Suppressor macrophage (primary cell): ENCODE results near the gene PIK3C2G.

Source experiments
- DNase-seq, 4 experiments: peaks; one replicate each; pipeline ENCODE4 v3.0.0-alpha.2; 2020 to 2022

The PIK3C2G gene

GRCh38 chr12:18275981-18276380 lies 14.7 kb downstream of the PIK3C2G start:
- no peak for DNase-seq

GRCh38 chr12:18277196-18277595 lies 15.9 kb downstream of the PIK3C2G start:
- no peak for DNase-seq

- DNase-seq, result no peak
Observed at GRCh38 chr12:18280728-18281127, 19.4 kb downstream of the PIK3C2G start.

GRCh38 chr12:18281941-18282340 lies 20.6 kb downstream of the PIK3C2G start:
- DNase-seq, result no peak

- no peak for DNase-seq
Observed at GRCh38 chr12:18283831-18284230, 22.5 kb downstream of the PIK3C2G start.

DNA sequence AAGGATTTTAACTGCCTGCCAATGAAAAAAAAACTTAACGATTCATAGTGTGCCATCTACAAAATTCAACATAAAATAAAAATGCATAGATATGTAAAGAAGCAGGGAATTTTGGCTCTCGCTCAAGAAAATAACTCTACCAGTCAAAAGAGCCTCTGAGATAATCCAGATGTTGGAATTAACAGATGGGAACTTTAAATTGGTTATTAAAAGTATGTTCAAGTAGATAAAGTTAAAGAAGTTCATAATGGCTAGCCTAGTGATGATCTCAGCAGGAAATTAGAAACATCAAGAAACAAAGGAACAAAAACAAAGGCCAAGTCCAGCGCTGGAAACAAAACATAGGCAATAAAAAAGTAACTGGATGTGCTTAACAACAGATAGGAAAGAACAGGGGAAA lies 23.1 kb downstream of the PIK3C2G start:
- DNase-seq, result no peak

GRCh38 chr12:18285161-18285560 lies 23.8 kb downstream of the PIK3C2G start:
- DNase-seq, result no peak

GRCh38 chr12:18290386-18290785 lies 29.1 kb downstream of the PIK3C2G start:
- DNase-seq, result no peak

DNA sequence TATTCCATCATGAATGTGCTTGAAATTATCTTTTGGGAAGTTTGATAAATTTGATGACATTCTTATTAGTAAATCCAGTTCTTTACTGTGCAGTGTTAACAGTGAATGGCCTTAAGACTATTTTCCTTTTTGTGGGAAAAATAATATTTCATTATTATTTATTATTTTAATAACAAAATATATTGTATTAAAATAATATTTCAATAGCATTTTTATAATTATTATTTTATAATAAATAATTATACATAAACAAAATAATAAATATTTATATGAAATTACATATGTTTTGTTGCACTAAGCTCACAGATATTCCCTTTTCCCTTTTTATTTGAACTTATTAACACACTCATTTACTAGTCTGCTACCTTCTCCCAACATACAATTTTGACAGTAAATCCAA lies 33.6 kb downstream of the PIK3C2G start:
- no peak for DNase-seq

GRCh38 chr12:18296201-18296908 lies 35.0 kb downstream of the PIK3C2G start:
- DNase-seq, result no peak

DNA sequence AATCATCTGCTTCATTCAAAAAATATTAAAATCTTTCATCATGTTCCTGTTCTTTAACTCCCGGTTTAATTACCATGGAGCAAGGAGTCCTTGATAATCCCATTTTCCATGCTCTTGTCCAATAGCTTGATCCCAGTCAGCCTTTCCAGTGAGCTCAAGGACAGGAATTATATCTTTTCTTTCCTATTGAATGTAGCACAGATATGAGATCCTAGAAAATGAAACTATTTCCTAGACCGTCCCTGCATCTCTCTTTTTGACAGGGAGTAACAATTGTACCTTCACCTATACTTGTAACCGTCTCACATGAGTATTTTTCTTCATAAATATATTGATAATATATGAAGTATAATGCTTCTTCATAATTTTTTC lies 35.6 kb downstream of the PIK3C2G start:
- no peak for DNase-seq

- no peak for DNase-seq
Observed at GRCh38 chr12:18297902-18298301, 36.6 kb downstream of the PIK3C2G start.

GRCh38 chr12:18302809-18303430 lies 41.6 kb downstream of the PIK3C2G start:
- DNase-seq, result no peak

DNA sequence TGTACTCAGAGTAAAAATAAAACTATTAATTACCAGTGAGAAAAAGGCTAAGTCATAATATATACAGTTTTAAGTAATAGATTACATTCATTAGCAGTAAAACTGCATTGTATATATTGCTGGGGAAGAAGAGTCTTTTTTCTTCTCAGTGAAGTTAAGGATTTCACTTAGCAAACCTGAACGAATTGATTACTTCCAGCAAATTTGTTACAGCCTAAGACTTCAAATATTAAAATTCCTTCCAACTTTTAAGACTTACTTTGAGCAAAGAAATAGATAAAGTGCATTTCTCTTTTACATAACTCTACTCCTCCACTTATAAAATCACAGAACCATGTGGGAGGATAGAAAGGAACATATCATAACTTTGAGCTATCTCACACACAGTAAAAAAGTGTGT lies 43.3 kb downstream of the PIK3C2G start:
- no peak for DNase-seq

DNA sequence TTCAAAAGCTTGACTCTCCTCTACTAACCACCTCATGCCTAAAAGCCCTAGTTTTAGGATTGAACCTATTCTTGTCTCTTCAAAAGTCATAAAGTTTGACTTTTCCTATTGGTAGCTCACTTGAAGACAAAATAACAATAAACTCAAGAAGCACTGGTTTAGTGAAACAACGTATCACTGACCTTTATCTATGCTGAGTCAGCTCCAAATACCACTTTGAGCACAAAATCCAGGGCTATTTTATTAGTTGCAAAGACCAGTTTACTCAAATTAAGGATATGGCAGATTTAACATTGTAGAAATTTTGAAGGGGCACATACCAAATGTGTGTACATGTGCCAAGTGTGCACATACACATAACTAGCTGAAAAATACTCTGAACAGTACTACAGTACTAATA lies 45.0 kb downstream of the PIK3C2G start:
- no peak for DNase-seq

DNA sequence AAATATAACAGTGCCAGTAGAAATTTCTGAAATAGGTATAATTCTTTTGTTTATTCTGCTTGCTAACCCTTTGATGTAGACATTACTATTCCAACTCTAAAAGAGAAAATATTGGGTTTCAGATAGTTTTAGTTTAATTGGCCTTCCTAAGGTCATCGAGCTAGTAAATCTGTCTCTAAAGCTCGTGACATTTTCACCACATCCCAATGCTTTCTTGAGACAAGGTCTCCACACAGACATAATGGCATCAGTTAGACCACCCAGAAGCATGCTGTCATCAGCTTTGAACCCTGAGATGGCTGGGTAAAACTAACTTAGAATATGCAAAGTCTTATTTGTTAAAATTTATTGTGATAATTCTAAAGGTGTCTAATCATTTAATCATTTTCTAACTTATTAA lies 52.0 kb downstream of the PIK3C2G start:
- no peak for DNase-seq

GRCh38 chr12:18320036-18320617 lies 58.8 kb downstream of the PIK3C2G start:
- DNase-seq, result peak; percentile 19 to 52 (median 31)

- DNase-seq, result no peak
Observed at GRCh38 chr12:18320976-18321375, 59.7 kb downstream of the PIK3C2G start.

DNA sequence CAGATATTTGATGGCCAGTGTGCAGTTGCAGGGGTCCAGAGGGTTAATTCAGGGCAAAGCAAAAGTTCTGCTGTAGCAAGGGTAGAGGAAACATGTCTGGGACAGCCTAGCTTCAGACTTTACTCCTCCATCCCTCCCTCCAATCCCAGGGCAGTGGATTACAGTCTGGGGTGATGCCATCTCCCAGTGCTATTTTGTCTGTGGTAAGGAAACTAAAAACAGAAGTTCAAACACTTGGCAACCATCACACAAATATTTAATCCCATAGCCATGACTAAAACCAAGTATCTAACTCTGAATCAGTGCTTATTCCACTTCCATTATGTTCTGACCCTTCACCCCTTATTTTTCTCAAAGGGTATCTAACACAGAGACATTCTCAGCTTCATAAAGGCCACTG lies 61.8 kb downstream of the PIK3C2G start:
- no peak for DNase-seq

DNA sequence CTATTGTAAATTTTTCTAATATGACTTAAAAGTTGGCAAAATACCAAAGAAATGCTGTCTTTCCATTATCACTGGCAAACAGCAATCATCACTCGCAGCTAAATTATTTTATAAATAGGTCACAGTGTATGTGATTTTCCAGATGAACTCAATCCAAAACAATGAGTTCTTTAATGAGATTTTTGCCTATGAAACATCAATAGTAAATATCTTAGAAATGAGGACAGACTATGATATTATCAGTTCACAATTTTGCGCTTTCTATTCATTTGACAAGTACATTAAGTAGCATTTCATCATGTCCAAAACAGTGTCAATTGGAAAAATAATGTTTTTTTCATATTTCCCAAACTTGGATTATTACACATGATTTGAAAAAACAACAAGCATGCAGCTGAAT lies 65.7 kb downstream of the PIK3C2G start:
- no peak for DNase-seq

GRCh38 chr12:18332173-18332572 lies 70.9 kb downstream of the PIK3C2G start:
- no peak for DNase-seq

- DNase-seq, result no peak
Observed at GRCh38 chr12:18339633-18340032, 78.3 kb downstream of the PIK3C2G start.

DNA sequence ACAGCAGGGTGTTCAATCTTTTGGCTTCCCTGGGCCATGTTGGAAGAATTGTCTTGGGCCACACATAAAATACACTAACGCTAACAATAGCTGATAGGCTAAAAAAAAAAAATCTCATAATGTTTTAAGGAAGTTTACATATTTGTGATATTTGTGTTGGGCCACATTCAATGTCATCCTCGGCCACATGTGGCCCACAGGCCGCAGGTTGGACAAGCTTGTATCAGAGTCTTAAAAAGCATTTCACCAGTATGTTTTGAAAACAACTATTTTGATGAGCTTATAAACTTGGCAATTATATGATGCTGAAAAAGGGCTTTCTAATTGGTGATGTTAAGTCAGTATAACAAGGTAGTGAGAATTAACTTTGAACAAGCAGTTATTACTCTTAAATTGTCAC lies 78.9 kb downstream of the PIK3C2G start:
- no peak for DNase-seq

DNA sequence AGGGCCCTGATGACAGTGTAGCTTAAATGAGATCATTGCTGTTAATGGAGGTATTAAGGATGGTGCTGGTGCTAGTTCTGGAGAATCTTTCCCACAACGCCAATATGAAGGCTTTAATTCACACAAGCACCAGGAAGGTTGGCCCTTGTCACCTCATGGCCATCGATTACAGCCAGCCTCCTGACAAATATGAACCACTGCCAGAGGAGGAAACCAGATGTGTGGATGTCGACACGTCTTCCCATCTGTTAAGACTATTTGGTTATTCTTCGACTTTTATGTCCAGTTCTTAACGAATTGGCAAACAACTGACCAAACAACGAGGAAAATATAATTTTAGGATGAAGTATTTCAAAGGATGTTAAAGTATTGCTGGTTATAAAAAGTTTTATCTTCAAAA lies 79.5 kb downstream of the PIK3C2G start:
- DNase-seq, result no peak
